H1 (cell line): ENCODE data around the gene ASB13. TPM values are rescaled to one million over a fixed set of nuclear protein-coding genes. Genes with fewer than 3 reads are reported as not detected.
A peak's percentile ranks its signal among the peaks of the same experiment; 100 is the strongest.

Experiments used
- CTCF ChIA-PET: fragments of 300-600 bp; sonication (Branson Sonifier 250); formaldehyde crosslinking; loops from one replicate; lab custom pipeline; 2021; ENCODE audit not compliant: partially characterized antibody; lab: Charles Lee
- POLR2A ChIA-PET: fragments of 300-600 bp; sonication (Branson Sonifier 250); formaldehyde crosslinking; loops from one replicate; lab custom pipeline; 2021; ENCODE audit warnings: inconsistent platforms; ENCODE audit not compliant: partially characterized antibody; lab: Charles Lee
- DNase-seq, 2 experiments: peaks; one replicate each; pipeline versions ENCODE4 v3.0.0 to v3.0.0-alpha.2; 2010 to 2022; ENCODE audit warnings: low spot score in 2 of 2, low read depth in 1 of 2, mixed read lengths in 1 of 2
- FAIRE-seq: peaks from 2 replicates; lab custom pipeline; 2011; peaks lifted over from hg19 to GRCh38; lab: Jason Lieb, UNC
- H2AFZ ChIP-seq: 2 replicates; pipeline ENCODE4 v1.8.1; 2012; ENCODE audit warnings: low read length, inconsistent platforms
- H2AK5ac ChIP-seq: 2 replicates; pipeline ENCODE4 v1.6.1; 2013; ENCODE audit warnings: low read depth, low read length
- H2BK120ac ChIP-seq: replicated peaks from 2 replicates; pipeline ENCODE3; 2013; ENCODE audit warnings: low read depth, low read length, inconsistent platforms
- H2BK12ac ChIP-seq: 2 replicates; pipeline ENCODE4 v1.6.1; 2013; ENCODE audit warnings: low read depth, low read length
- H2BK15ac ChIP-seq: 2 replicates; pipeline ENCODE4 v1.6.1; 2013; ENCODE audit warnings: low read length
- H2BK20ac ChIP-seq: 2 replicates; pipeline ENCODE4 v1.6.1; 2013; ENCODE audit warnings: low read length
- H2BK5ac ChIP-seq: 2 replicates; pipeline ENCODE4 v1.6.1; 2013; ENCODE audit warnings: low read depth, low read length
- H3K14ac ChIP-seq: 2 replicates; pipeline ENCODE4 v1.6.1; 2013; ENCODE audit warnings: inconsistent platforms; ENCODE audit not compliant: insufficient read length
- H3K18ac ChIP-seq: 2 replicates; pipeline ENCODE4 v1.6.1; 2013; ENCODE audit warnings: low read length; ENCODE audit errors: extremely low read depth
- H3K23ac ChIP-seq: 2 replicates; pipeline ENCODE4 v1.6.1; 2013; ENCODE audit warnings: inconsistent platforms; ENCODE audit not compliant: insufficient read length
- H3K23me2 ChIP-seq: 2 replicates; pipeline ENCODE4 v1.6.1; 2013; ENCODE audit warnings: low read depth, low read length
- H3K27ac ChIP-seq: 2 replicates; pipeline ENCODE4 v1.6.1; 2011; ENCODE audit warnings: low read depth, low read length, inconsistent platforms
- H3K27me3 ChIP-seq, 4 experiments: replicated peaks in 1 of 4; 1 replicate in 1 of 4; 2 replicates in 3 of 4; pipeline versions ENCODE4 v1.6.1 to v1.8.1; 2011 to 2013; ENCODE audit warnings: low read length in 3 of 4, mild to moderate bottlenecking in 3 of 4, inconsistent platforms in 2 of 4, mixed read lengths in 2 of 4, moderate library complexity in 1 of 4; ENCODE audit not compliant: control insufficient read depth in 3 of 4, insufficient read depth in 3 of 4; ENCODE audit errors: extremely low read depth in 1 of 4
- H3K36me3 ChIP-seq, 4 experiments: 2 replicates each; pipeline versions ENCODE4 v1.6.1 to v1.8.1; 2011 to 2013; ENCODE audit warnings: mild to moderate bottlenecking in 4 of 4, low read length in 3 of 4, moderate library complexity in 2 of 4, control low read depth in 1 of 4, inconsistent platforms in 1 of 4; ENCODE audit not compliant: insufficient read depth in 4 of 4, control insufficient read depth in 2 of 4
- H3K4ac ChIP-seq: replicated peaks from 2 replicates; pipeline ENCODE3; 2013; ENCODE audit warnings: low read length, low read depth, mixed read lengths, inconsistent platforms; ENCODE audit not compliant: insufficient read length
- H3K4me1 ChIP-seq, 4 experiments: replicated peaks in 1 of 4; 1 replicate in 1 of 4; 2 replicates in 3 of 4; pipeline versions ENCODE4 v1.6.1 to v1.8.1; 2011 to 2013; ENCODE audit warnings: low read length in 3 of 4, inconsistent platforms in 2 of 4, mixed read lengths in 1 of 4; ENCODE audit not compliant: insufficient read depth in 4 of 4, control insufficient read depth in 3 of 4
- H3K4me2 ChIP-seq, 2 experiments: 2 replicates each; pipeline versions ENCODE4 v1.6.1 to v1.8.1; 2011 to 2013; ENCODE audit warnings: low read depth in 2 of 2, low read length in 2 of 2, control low read depth in 1 of 2, inconsistent platforms in 1 of 2, mild to moderate bottlenecking in 1 of 2; ENCODE audit not compliant: insufficient read depth in 1 of 2
- H3K4me3 ChIP-seq, 4 experiments: fragments of 200-600, 300-600 bp in 1 of 4; sonication (generic), shearing (Covaris generic), sonication (Bioruptor Twin) in 1 of 4; 2 replicates each; pipeline versions ENCODE4 v1.5.1 to v1.8.1; 2011 to 2016; ENCODE audit warnings: low read length in 4 of 4, low read depth in 3 of 4, control low read depth in 2 of 4, inconsistent platforms in 2 of 4, mild to moderate bottlenecking in 2 of 4, mixed read lengths in 1 of 4, moderate library complexity in 1 of 4; ENCODE audit not compliant: insufficient read depth in 2 of 4; ENCODE audit errors: extremely low read depth in 1 of 4
- H3K56ac ChIP-seq: replicated peaks from 2 replicates; pipeline ENCODE3; 2013; ENCODE audit warnings: low read depth, mild to moderate bottlenecking, mixed read lengths, low read length, inconsistent platforms; ENCODE audit not compliant: insufficient read length
- H3K79me1 ChIP-seq: 2 replicates; pipeline ENCODE4 v1.6.1; 2013; ENCODE audit warnings: low read depth, low read length, control low read depth
- H3K79me2 ChIP-seq, 2 experiments: 2 replicates each; pipeline versions ENCODE4 v1.6.1 to v1.8.1; 2012 to 2013; ENCODE audit warnings: low read length in 2 of 2, mild to moderate bottlenecking in 2 of 2, inconsistent platforms in 1 of 2; ENCODE audit not compliant: insufficient read depth in 2 of 2, control insufficient read depth in 1 of 2
- H3K9ac ChIP-seq, 4 experiments: replicated peaks in 1 of 4; 1 replicate in 1 of 4; 2 replicates in 3 of 4; pipeline versions ENCODE4 v1.6.1 to v1.8.1; 2011 to 2013; ENCODE audit warnings: low read depth in 3 of 4, low read length in 3 of 4, control low read depth in 2 of 4, mild to moderate bottlenecking in 2 of 4, moderate library complexity in 2 of 4, inconsistent platforms in 1 of 4; ENCODE audit errors: extremely low read depth in 1 of 4
- H3K9me3 ChIP-seq, 2 experiments: 2 replicates each; pipeline versions ENCODE4 v1.6.1 to v1.8.1; 2012 to 2013; ENCODE audit warnings: mild to moderate bottlenecking in 2 of 2, moderate library complexity in 2 of 2, control low read depth in 1 of 2, inconsistent platforms in 1 of 2, low read depth in 1 of 2, low read length in 1 of 2, mixed read lengths in 1 of 2; ENCODE audit not compliant: insufficient read depth in 2 of 2
- H4K20me1 ChIP-seq, 2 experiments: replicated peaks in 1 of 2; 2 replicates each; pipeline versions ENCODE3 to v1.8.1; 2011 to 2013; ENCODE audit warnings: inconsistent platforms in 2 of 2, low read length in 2 of 2, mild to moderate bottlenecking in 1 of 2; ENCODE audit not compliant: insufficient read depth in 2 of 2, control insufficient read depth in 1 of 2
- H4K5ac ChIP-seq: 2 replicates; pipeline ENCODE4 v1.6.1; 2013; ENCODE audit warnings: low read length, low read depth, mixed read lengths, inconsistent platforms; ENCODE audit not compliant: insufficient read length
- H4K8ac ChIP-seq: 2 replicates; pipeline ENCODE4 v1.8.0; 2013; ENCODE audit warnings: mild to moderate bottlenecking, moderate library complexity, low read length, inconsistent platforms; ENCODE audit not compliant: insufficient read depth; ENCODE audit errors: extremely low read depth
- H4K91ac ChIP-seq: replicated peaks from 2 replicates; pipeline ENCODE3; 2013; ENCODE audit warnings: low read length, mixed read lengths, inconsistent platforms; ENCODE audit not compliant: insufficient read length
- ASH2L ChIP-seq: fragments of 200-600, 300-600 bp; sonication (generic); IDR thresholded peaks from one replicate; pipeline ENCODE4 v1.7.1; 2017; ENCODE audit warnings: low read length
- CTBP2 ChIP-seq: IDR thresholded peaks from 2 replicates; pipeline ENCODE4 v1.7.0; 2011; ENCODE audit warnings: borderline replicate concordance, mild to moderate bottlenecking, moderate library complexity, mixed read lengths, low read length; ENCODE audit not compliant: insufficient read depth, insufficient read length
- RAD21 ChIP-seq, 2 experiments: IDR thresholded peaks in 1 of 2; conservative IDR thresholded peaks in 1 of 2; 2 replicates each; pipeline ENCODE4 v1.6.1; 2011; ENCODE audit warnings: low read depth in 2 of 2, low read length in 2 of 2, improper control_type of control experiment in 1 of 2, inconsistent platforms in 1 of 2, mild to moderate bottlenecking in 1 of 2, moderate library complexity in 1 of 2
- RXRA ChIP-seq: IDR thresholded peaks from 2 replicates; pipeline ENCODE4 v1.6.1; 2011; ENCODE audit warnings: low read depth, mild to moderate bottlenecking, low read length, moderate library complexity; ENCODE audit not compliant: insufficient read depth
- SAP30 ChIP-seq: fragments of 300-600 bp; sonication (generic); IDR thresholded peaks from 2 replicates; pipeline ENCODE4 v1.7.1; 2012; ENCODE audit warnings: low read length, moderate library complexity, mild to moderate bottlenecking, inconsistent platforms; ENCODE audit not compliant: insufficient read depth, insufficient replicate concordance
- ZNF274 ChIP-seq: IDR thresholded peaks from 2 replicates; pipeline ENCODE4 v1.7.0; 2012; ENCODE audit warnings: low read length, borderline replicate concordance; ENCODE audit errors: extremely low read depth
- WGBS, 2 experiments: shearing (Covaris generic) in 1 of 2; methylation state at CpG; one replicate each; pipeline versions ENCODE4 v1.1.6 to v1.1.7; 2013 to 2015; ENCODE audit warnings: low lambda C conversion rate in 2 of 2, mixed read lengths in 2 of 2, inconsistent platforms in 1 of 2, low coverage in 1 of 2, missing lambda C conversion rate in 1 of 2; ENCODE audit not compliant: insufficient replicate concordance in 2 of 2, insufficient coverage in 1 of 2, insufficient read length in 1 of 2; ENCODE audit errors: extremely low coverage in 1 of 2, missing lambda C conversion rate in 1 of 2; 5-methylcytosine and 5-hydroxymethylcytosine counted together
- long read RNA-seq, 2 experiments: library from RNA in 1 of 2; library from capped mRNA in 1 of 2; stranded (forward); transcript quantifications; one replicate each; pipeline ENCODE4 v2.0.0, GENCODE V29; 2021; ENCODE audit warnings: inconsistent platforms in 1 of 2
- polyA minus RNA-seq, 3 experiments: library from RNA; depleted of rRNA, polyadenylated mRNA; stranded (reverse); fragments of >200 nt; gene quantifications; 1 replicate in 2 of 3; 2 replicates in 1 of 3; pipeline ENCODE4 v1.2.3, GENCODE V29; 2011
- polyA plus RNA-seq, 7 experiments: library from polyadenylated mRNA; depleted of rRNA in 3 of 7; stranded (reverse) in 5 of 7; unstranded in 2 of 7; fragments of >200 nt in 5 of 7; fragments of 200-250 nt in 2 of 7; gene quantifications; 1 replicate in 5 of 7; 2 replicates in 1 of 7; 4 replicates in 1 of 7; pipeline versions ENCODE4 v1.2.1 to v1.2.3, GENCODE V29; 2011 to 2013; ENCODE audit warnings: missing spikeins in 2 of 7, mixed read lengths in 2 of 7
- total RNA-seq: library from RNA; stranded (reverse); fragmentation: NEBNext Ultra II Directional; extraction: Animal tissue kit (Norgen Biotek cat#: 25700); gene quantifications from 2 replicates; pipeline ENCODE4 v1.2.1, GENCODE V29; 2021

Gene ASB13, protein sequence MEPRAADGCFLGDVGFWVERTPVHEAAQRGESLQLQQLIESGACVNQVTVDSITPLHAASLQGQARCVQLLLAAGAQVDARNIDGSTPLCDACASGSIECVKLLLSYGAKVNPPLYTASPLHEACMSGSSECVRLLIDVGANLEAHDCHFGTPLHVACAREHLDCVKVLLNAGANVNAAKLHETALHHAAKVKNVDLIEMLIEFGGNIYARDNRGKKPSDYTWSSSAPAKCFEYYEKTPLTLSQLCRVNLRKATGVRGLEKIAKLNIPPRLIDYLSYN
- total RNA-seq = 20.2 and 22.2 TPM in 2 replicates
- polyA plus RNA-seq (2011; rRNA removed) = 12.3 and 17.0 TPM in 2 replicates
- polyA plus RNA-seq (2011; cell fraction: cytosol; rRNA removed) = 14.7 TPM
- 18.5 TPM for polyA plus RNA-seq (2011; cell fraction: nucleus; rRNA removed)
- polyA plus RNA-seq (2012, experiment 1 of 2) = 10.5 to 16.5 TPM (median 12.9 TPM) in 4 replicates
- 19.8 TPM for polyA plus RNA-seq (2012, experiment 2 of 2)
- polyA plus RNA-seq (2013, experiment 1 of 2) = 7.8 TPM
- polyA plus RNA-seq (2013, experiment 2 of 2) = 8.6 TPM
- polyA minus RNA-seq (2011; rRNA and poly(A)+ RNA removed) = 16.9 and 17.8 TPM in 2 replicates
- 18.7 TPM for polyA minus RNA-seq (2011; cell fraction: cytosol; rRNA and poly(A)+ RNA removed)
- 9.8 TPM for polyA minus RNA-seq (2011; cell fraction: nucleus; rRNA and poly(A)+ RNA removed)
- long read RNA-seq, experiment 1, transcript ASB13-201 (6 exons, 2,699 nt) = major isoform, 5 of 12 reads
- long read RNA-seq, experiment 1, partial matches to known transcripts = 4 of 12 reads
- long read RNA-seq, experiment 1, other reads (novel, unspliced or antisense) = 3 of 12 reads
- long read RNA-seq, experiment 2 = 0 reads

DNA sequence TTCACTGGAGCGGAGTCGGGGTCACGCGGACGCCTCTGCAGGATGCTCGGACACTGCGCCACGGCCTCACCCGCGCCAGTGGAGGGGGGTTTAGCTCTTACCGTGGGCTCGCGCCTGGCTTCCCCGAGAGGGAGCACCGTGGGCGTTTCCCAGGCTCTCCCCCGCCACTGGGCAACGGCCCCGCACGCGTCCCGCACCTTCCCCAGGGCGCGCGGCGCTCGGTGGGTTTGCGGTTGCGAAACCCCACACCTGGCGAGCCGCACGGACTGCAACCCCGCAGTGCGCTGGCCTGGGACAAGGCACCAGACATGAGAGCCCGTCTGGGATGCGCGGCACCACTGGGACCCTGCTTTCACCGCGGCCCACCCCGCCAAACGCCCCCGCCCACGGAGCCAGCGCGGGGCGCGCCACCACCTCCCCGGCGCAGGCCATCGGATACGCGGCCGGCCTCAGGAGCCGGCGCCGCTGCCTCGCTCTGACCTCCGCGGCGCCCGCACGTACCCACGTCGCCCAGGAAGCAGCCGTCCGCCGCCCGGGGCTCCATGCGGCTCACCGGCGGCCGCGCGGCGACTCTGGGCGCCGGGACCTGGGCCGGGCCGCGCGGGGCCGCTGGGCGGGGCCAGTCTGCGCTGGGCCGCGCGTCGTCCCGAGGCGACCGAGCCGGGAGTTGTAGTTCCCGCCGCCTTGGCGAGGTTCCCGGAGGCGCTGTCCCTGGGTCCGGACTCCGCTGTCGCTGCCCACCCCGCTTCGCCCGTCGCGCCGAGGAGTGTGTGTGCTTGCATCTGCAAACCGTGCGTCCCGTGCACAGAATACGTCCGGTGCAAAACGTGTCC, at the start of gene ASB13:
Gene ASB13, minus strand, starts transcription at position 588 of the 833 bp plus-strand sequence. Its CDS starts 44 bp downstream, at position 544.
- Histone ChIP-seq H4K8ac (peak within 1 kb of the TSS; percentile 89), H3K27me3 (0 out of 7 replicates have a peak, but pooled peaks cover 0 to 4% (median 1%) of the 10 kb centered on the region in 4 experiments), H3K9me3 (no peaks in the 10 kb centered on the region), H3K4ac (no peak within 1 kb of the TSS), H3K4me3 (peak within 1 kb of the TSS; percentile 75 to 97 (median 82)), H4K91ac (no peak within 1 kb of the TSS), H3K23ac (peak within 1 kb of the TSS; percentile 5), H2AK5ac (no peak within 1 kb of the TSS), H2BK20ac (no peak within 1 kb of the TSS), H3K4me2 (peak within 1 kb of the TSS; percentile 95 to 100), H3K79me2 (peaks cover 0 to 20% of the 10 kb centered on the region in 2 experiments; a peak in 2 of 4 replicates), H3K9ac (peak within 1 kb of the TSS; percentile 60 to 91 (median 74)), H3K14ac (no peak within 1 kb of the TSS), H2BK12ac (no peak within 1 kb of the TSS), H3K4me1 (peaks cover 2 to 14% (median 12%) of the 10 kb centered on the region in 4 experiments), H3K27ac (no peak within 1 kb of the TSS; the same call in 1 of the 2 replicates), H3K56ac (peak within 1 kb of the TSS; percentile 37), H4K5ac (peak within 1 kb of the TSS; percentile 38), H2BK5ac (no peak within 1 kb of the TSS; the same call in 1 of the 2 replicates), H4K20me1 (peaks cover 5 to 6% of the 10 kb centered on the region in 2 experiments), H3K18ac (peak within 1 kb of the TSS; percentile 68), H2BK120ac (peak within 1 kb of the TSS; percentile 10), H3K79me1 (no peaks in the 10 kb centered on the region), H3K36me3 (no peaks in the 10 kb centered on the region), H3K23me2 (peaks cover 5% of the 10 kb centered on the region), H2BK15ac (no peak within 1 kb of the TSS; the same call in 1 of the 2 replicates), H2AFZ (peak within 1 kb of the TSS; percentile 100)
- ChIA-PET CTCF (interaction anchor here (1.5 to 1.6 kb wide), 2 partner anchors 11 to 43 kb away, joined by 3 to 4 read pairs; no protein-coding TSS in a partner anchor), POLR2A (interaction anchor here (1.4 to 2.8 kb wide), 2 partner anchors 12 to 40 kb away, joined by 4 to 16 read pairs; no protein-coding TSS in a partner anchor)
- WGBS, 2 experiments = 2% methylated on average over 92 of the region's 112 CpGs; no CpG with 5 or more reads in 1 of the 2 experiments
- DNase-seq = peak in 1 of 2 experiments; percentile 82
- FAIRE-seq = no peak
- TF ChIP-seq ZNF274 (no peak), ASH2L (peak; percentile 64), RAD21 (IDR thresholded peaks at IDR 0.05 in 1 of 2, conservative IDR thresholded peaks at IDR 0.05 in 1 of 2; ENCODE audit: low read depth in 2 of 2, low read length in 2 of 2) (no peak), SAP30 (no peak), RXRA (no peak), CTBP2 (no peak)
